Neutrophil (primary cell): ENCODE results near the gene SYNJ2.

ENCODE experiments used
- H3K27ac ChIP-seq: fragments of 200-600 bp; sonication (generic); 2 replicates; pipeline ENCODE4 v1.5.1; 2016; ENCODE audit warnings: mild to moderate bottlenecking, moderate library complexity
- H3K27me3 ChIP-seq: fragments of 200-600 bp; sonication (generic); 2 replicates; pipeline ENCODE4 v1.6.0; 2016; ENCODE audit warnings: mild to moderate bottlenecking
- H3K36me3 ChIP-seq: fragments of 200-600 bp; sonication (generic); 2 replicates; pipeline ENCODE4 v1.5.1; 2017
- H3K4me1 ChIP-seq, 2 experiments: fragments of 200-600 bp in 1 of 2; sonication (generic) in 1 of 2; 1 replicate in 1 of 2; 2 replicates in 1 of 2; pipeline versions ENCODE4 v1.5.1 to v1.6.1; 2013 to 2016; ENCODE audit warnings: low read depth in 1 of 2, low read length in 1 of 2, mild to moderate bottlenecking in 1 of 2, moderate library complexity in 1 of 2; ENCODE audit not compliant: control insufficient read depth in 1 of 2, insufficient read depth in 1 of 2
- H3K4me3 ChIP-seq, 2 experiments: fragments of 200-600 bp in 1 of 2; sonication (generic) in 1 of 2; 1 replicate in 1 of 2; 2 replicates in 1 of 2; pipeline ENCODE4 v1.5.1; 2013 to 2016; ENCODE audit warnings: low read depth in 1 of 2, low read length in 1 of 2, mild to moderate bottlenecking in 1 of 2, moderate library complexity in 1 of 2
- H3K9me3 ChIP-seq: fragments of 200-600 bp; sonication (generic); 2 replicates; pipeline ENCODE4 v1.5.1; 2016
- TF ChIP-seq, protein P1 (sequence below): fragments of 200-600 bp; sonication (generic); IDR thresholded peaks from 2 replicates; pipeline ENCODE4 v1.5.1; 2016; ENCODE audit warnings: antibody characterized with exemption

SYNJ2 gene

GRCh38 chr6:158026054-158026900 is 44.6 kb downstream of the SYNJ2 start:
- Histone ChIP-seq H3K4me1 (peaks cover 35 to 40% of the 10 kb centered on the region in 2 experiments), H3K4me3 (peak overlapping the region; percentile 29 to 37), H3K36me3 (no peaks in the 10 kb centered on the region), H3K27me3 (no peaks in the 10 kb centered on the region), H3K9me3 (no peaks in the 10 kb centered on the region), H3K27ac (peak overlapping the region; percentile 51)
- TF ChIP-seq, protein P1, sequence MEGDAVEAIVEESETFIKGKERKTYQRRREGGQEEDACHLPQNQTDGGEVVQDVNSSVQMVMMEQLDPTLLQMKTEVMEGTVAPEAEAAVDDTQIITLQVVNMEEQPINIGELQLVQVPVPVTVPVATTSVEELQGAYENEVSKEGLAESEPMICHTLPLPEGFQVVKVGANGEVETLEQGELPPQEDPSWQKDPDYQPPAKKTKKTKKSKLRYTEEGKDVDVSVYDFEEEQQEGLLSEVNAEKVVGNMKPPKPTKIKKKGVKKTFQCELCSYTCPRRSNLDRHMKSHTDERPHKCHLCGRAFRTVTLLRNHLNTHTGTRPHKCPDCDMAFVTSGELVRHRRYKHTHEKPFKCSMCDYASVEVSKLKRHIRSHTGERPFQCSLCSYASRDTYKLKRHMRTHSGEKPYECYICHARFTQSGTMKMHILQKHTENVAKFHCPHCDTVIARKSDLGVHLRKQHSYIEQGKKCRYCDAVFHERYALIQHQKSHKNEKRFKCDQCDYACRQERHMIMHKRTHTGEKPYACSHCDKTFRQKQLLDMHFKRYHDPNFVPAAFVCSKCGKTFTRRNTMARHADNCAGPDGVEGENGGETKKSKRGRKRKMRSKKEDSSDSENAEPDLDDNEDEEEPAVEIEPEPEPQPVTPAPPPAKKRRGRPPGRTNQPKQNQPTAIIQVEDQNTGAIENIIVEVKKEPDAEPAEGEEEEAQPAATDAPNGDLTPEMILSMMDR, result peak; percentile 51

DNA sequence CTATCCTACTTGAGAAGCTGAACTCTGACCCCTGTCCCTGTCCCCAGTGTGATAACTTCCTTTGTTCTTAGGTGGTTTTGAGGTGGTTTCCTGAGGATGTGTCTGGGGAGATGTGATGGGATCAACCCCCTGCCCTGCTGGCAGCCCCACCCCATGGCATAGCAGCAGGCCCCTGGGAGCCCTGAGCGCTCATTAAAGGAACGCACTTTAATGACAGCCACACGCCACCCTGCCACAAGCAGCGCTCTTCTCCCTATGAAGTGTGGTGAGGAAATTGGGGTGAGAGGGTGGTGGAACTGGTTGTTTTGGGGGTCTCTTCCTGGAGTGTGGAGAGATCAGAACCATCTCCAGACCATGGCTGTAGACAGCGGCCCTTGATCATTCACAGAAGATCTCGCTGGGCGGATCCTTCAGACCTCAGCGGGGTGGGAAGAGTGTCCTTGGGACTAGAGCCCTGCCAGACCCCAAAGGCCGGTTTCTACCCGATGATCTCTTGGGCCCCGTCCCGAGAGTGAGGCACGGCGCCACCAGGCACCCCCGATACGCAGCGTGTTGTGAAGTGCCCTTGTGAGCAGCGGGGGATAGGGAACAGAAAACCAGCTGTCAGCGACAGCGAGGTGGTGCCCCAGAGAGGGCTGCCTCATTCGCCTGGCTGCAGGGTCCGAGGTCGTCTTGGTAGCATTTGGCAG is 45.4 kb downstream of the SYNJ2 start:
- Histone ChIP-seq H3K4me3 (peak overlapping the region; percentile 29 to 37), H3K36me3 (no peaks in the 10 kb centered on the region), H3K27ac (peak overlapping the region; percentile 51), H3K4me1 (peaks cover 38 to 42% of the 10 kb centered on the region in 2 experiments), H3K9me3 (no peaks in the 10 kb centered on the region), H3K27me3 (no peaks in the 10 kb centered on the region)
- TF ChIP-seq, protein P1, result no peak

DNA sequence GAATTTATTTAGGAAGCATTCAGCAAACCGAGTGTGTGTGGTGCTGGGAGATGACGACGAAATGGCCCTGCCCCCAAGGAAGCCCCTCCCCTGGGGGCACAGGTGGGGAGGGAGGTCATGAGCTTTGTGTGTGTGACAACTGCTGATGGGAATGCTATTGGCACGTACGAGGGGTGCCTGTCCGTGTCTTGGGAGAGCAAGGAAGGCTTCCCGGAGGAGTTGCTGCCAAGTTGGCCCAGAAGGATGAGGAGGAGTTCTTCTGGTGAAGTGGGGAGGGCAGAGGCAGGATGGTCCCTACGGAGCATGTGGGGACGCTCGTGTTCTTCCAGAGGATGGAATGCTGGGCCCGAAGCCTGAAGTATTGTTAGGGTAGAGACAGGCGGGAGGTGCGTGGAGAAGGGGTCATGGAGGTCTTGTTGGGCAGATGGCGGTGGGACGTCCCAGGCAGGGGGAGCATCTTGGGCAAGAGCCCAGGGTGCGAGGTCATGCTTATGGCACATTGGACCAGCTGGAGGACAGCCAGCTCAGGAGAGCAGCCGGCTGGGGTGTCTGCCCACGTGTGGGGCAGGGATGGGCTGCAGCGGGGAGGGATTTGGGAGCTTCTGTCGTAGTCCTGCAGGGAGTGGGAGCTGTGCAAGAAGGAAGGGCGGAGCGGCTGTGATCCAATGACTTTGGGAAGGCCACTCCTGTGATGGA is 46.1 kb downstream of the SYNJ2 start:
- Histone ChIP-seq H3K27ac (peak overlapping the region; percentile 51), H3K4me3 (no peak overlapping the region), H3K27me3 (no peaks in the 10 kb centered on the region), H3K36me3 (no peaks in the 10 kb centered on the region), H3K4me1 (peaks cover 38 to 42% of the 10 kb centered on the region in 2 experiments), H3K9me3 (no peaks in the 10 kb centered on the region)
- TF ChIP-seq, protein P1, result no peak

GRCh38 chr6:158028421-158028820 is 46.8 kb downstream of the SYNJ2 start:
- H3K4me1 ChIP-seq, result peaks cover 38 to 42% of the 10 kb centered on the region in 2 experiments
- peak overlapping the region in 1 of 2 experiments; percentile 25 for H3K4me3 ChIP-seq
- H3K27ac ChIP-seq, result peak overlapping the region; percentile 29
- no peaks in the 10 kb centered on the region for H3K27me3 ChIP-seq
- TF ChIP-seq, protein P1, result no peak
- H3K9me3 ChIP-seq, result no peaks in the 10 kb centered on the region
- H3K36me3 ChIP-seq, result peaks cover 5% of the 10 kb centered on the region

- Histone ChIP-seq H3K36me3 (peaks cover 10% of the 10 kb centered on the region), H3K4me1 (peaks cover 38 to 42% of the 10 kb centered on the region in 2 experiments), H3K27me3 (no peaks in the 10 kb centered on the region), H3K4me3 (no peak overlapping the region), H3K9me3 (no peaks in the 10 kb centered on the region), H3K27ac (peak overlapping the region; percentile 29)
- TF ChIP-seq, protein P1, result no peak
Measured at GRCh38 chr6:158028876-158029275, 47.2 kb downstream of the SYNJ2 start.
